HepG2 (cell line): ENCODE data around the gene ZBTB46. TPM values are rescaled to one million over a fixed set of nuclear protein-coding genes. Genes with fewer than 3 reads are reported as not detected.
A peak's percentile ranks its signal among the peaks of the same experiment; 100 is the strongest.

Experiments
- AGO1 ChIP-seq: fragments of 200-400 bp; formaldehyde crosslinking; IDR thresholded peaks from 2 replicates; pipeline ENCODE4 v1.6.1; 2017; ENCODE audit warnings: mild to moderate bottlenecking, low read depth, low read length, moderate library complexity; ENCODE audit not compliant: poor library complexity, severe bottlenecking
- ATM ChIP-seq: fragments of 450-650 bp; IDR thresholded peaks from 2 replicates; pipeline ENCODE4 v1.7.1; 2017; ENCODE audit warnings: mild to moderate bottlenecking, borderline replicate concordance
- ELF1 ChIP-seq: sonication (generic); formaldehyde crosslinking; IDR thresholded peaks from 2 replicates; pipeline ENCODE4 v1.4.0; 2020; ENCODE audit warnings: missing genetic modification reagents
- HDAC2 ChIP-seq: sonication (generic); formaldehyde crosslinking; IDR thresholded peaks from 2 replicates; pipeline ENCODE4 v1.4.0; 2020; ENCODE audit warnings: missing genetic modification reagents
- HNRNPLL ChIP-seq: fragments of 200-400 bp; formaldehyde crosslinking; IDR thresholded peaks from 2 replicates; pipeline ENCODE4 v1.6.1; 2017; ENCODE audit warnings: mild to moderate bottlenecking, low read depth, low read length; ENCODE audit not compliant: poor library complexity, severe bottlenecking
- HOXA7 ChIP-seq: sonication (generic); formaldehyde crosslinking; IDR thresholded peaks from 2 replicates; pipeline ENCODE4 v1.8.1; 2022; ENCODE audit warnings: mild to moderate bottlenecking, missing genetic modification reagents, moderate library complexity
- KLF16 ChIP-seq, 2 experiments: sonication (generic) in 1 of 2; formaldehyde crosslinking in 1 of 2; IDR thresholded peaks; 2 replicates each; pipeline versions ENCODE4 v1.6.1 to v1.8.0; 2016 to 2023; ENCODE audit warnings: missing genetic modification reagents in 2 of 2, missing compliant biosample characterization in 1 of 2
- MXD4 ChIP-seq: IDR thresholded peaks from 2 replicates; pipeline ENCODE4 v1.6.1; 2016; ENCODE audit warnings: mild to moderate bottlenecking, missing biosample characterization, missing genetic modification reagents
- POLR2AphosphoS2 ChIP-seq: IDR thresholded peaks from 2 replicates; pipeline ENCODE4 v1.6.1; 2011; ENCODE audit warnings: low read depth, low read length, improper control_type of control experiment
- RBFOX2 ChIP-seq: fragments of 200-400 bp; formaldehyde crosslinking; IDR thresholded peaks from 2 replicates; pipeline ENCODE4 v1.6.1; 2017; ENCODE audit warnings: low read depth, mild to moderate bottlenecking, low read length
- RBM22 ChIP-seq: fragments of 200-400 bp; formaldehyde crosslinking; optimal IDR thresholded peaks from 2 replicates; pipeline ENCODE3; 2017; ENCODE audit warnings: mild to moderate bottlenecking, low read length, moderate library complexity
- YEATS4 ChIP-seq: sonication (generic); formaldehyde crosslinking; IDR thresholded peaks from 2 replicates; pipeline ENCODE4 v1.4.0; 2020; ENCODE audit warnings: missing genetic modification reagents, borderline replicate concordance
- ZC3H13 ChIP-seq: sonication (generic); formaldehyde crosslinking; IDR thresholded peaks from 2 replicates; pipeline ENCODE4 v1.8.1; 2023; ENCODE audit warnings: mild to moderate bottlenecking, missing genetic modification reagents, moderate library complexity
- ZFX ChIP-seq: sonication (generic); formaldehyde crosslinking; IDR thresholded peaks from 2 replicates; pipeline ENCODE4 v1.4.0; 2020; ENCODE audit warnings: mild to moderate bottlenecking, low read depth, missing genetic modification reagents, moderate library complexity
- ZNF614 ChIP-seq: IDR thresholded peaks from 2 replicates; pipeline ENCODE4 v1.6.1; 2018; ENCODE audit warnings: missing biosample characterization, missing genetic modification reagents, inconsistent platforms, borderline replicate concordance
- ZNF672 ChIP-seq: sonication (generic); formaldehyde crosslinking; IDR thresholded peaks from 2 replicates; pipeline ENCODE4 v1.8.1; 2022; ENCODE audit warnings: missing genetic modification reagents
- ZNF737 ChIP-seq: sonication (generic); formaldehyde crosslinking; IDR thresholded peaks from 2 replicates; pipeline ENCODE4 v1.5.0; 2020; ENCODE audit warnings: missing genetic modification reagents, mild to moderate bottlenecking, borderline replicate concordance
- ZNF879 ChIP-seq: sonication (generic); formaldehyde crosslinking; IDR thresholded peaks from 2 replicates; pipeline ENCODE4 v1.8.1; 2023; ENCODE audit warnings: missing genetic modification reagents
- polyA plus RNA-seq, 8 experiments: library from polyadenylated mRNA; depleted of rRNA in 3 of 8; stranded (reverse) in 7 of 8; unstranded in 1 of 8; fragments of >200 nt; fragmentation: Illumina TruSeq in 4 of 8; extraction: Trizol in 4 of 8; gene quantifications; 2 replicates each; pipeline versions ENCODE4 v1.2.1 to v1.2.3, GENCODE V29; 2011 to 2016; ENCODE audit warnings: low read depth in 4 of 8, missing spikeins in 1 of 8, mixed read lengths in 1 of 8; ENCODE audit not compliant: insufficient read depth in 1 of 8
- total RNA-seq, 5 experiments: library from RNA; depleted of rRNA; stranded (reverse); fragments of >200 nt; fragmentation: Illumina TruSeq; extraction: Trizol; gene quantifications; 2 replicates each; pipeline ENCODE4 v1.2.3, GENCODE V29; 2016; ENCODE audit warnings: low read depth in 1 of 5
- TF ChIP-seq, protein P1 (sequence below): sonication (generic); formaldehyde crosslinking; IDR thresholded peaks from 2 replicates; pipeline ENCODE4 v1.8.0; 2022; ENCODE audit warnings: mild to moderate bottlenecking, missing genetic modification reagents, moderate library complexity
- TF ChIP-seq, protein P2 (sequence below): sonication (generic); formaldehyde crosslinking; IDR thresholded peaks from 2 replicates; pipeline ENCODE4 v1.5.0; 2020; ENCODE audit warnings: missing genetic modification reagents, mild to moderate bottlenecking, borderline replicate concordance
- TF ChIP-seq, protein P3 (sequence below): sonication (generic); formaldehyde crosslinking; IDR thresholded peaks from 2 replicates; pipeline ENCODE4 v1.9.0; 2021; ENCODE audit warnings: missing genetic modification reagents, mild to moderate bottlenecking, borderline replicate concordance
- TF ChIP-seq, protein P4 (sequence below): fragments of 450-650 bp; IDR thresholded peaks from 2 replicates; pipeline ENCODE4 v1.6.1; 2016

ZBTB46 gene
- total and polyA plus RNA-seq, 2 of the 13 experiments (the other 11 are each of a cell fraction or from before 2014, with no cell fraction given): 1.6 to 13.5 TPM

DNA sequence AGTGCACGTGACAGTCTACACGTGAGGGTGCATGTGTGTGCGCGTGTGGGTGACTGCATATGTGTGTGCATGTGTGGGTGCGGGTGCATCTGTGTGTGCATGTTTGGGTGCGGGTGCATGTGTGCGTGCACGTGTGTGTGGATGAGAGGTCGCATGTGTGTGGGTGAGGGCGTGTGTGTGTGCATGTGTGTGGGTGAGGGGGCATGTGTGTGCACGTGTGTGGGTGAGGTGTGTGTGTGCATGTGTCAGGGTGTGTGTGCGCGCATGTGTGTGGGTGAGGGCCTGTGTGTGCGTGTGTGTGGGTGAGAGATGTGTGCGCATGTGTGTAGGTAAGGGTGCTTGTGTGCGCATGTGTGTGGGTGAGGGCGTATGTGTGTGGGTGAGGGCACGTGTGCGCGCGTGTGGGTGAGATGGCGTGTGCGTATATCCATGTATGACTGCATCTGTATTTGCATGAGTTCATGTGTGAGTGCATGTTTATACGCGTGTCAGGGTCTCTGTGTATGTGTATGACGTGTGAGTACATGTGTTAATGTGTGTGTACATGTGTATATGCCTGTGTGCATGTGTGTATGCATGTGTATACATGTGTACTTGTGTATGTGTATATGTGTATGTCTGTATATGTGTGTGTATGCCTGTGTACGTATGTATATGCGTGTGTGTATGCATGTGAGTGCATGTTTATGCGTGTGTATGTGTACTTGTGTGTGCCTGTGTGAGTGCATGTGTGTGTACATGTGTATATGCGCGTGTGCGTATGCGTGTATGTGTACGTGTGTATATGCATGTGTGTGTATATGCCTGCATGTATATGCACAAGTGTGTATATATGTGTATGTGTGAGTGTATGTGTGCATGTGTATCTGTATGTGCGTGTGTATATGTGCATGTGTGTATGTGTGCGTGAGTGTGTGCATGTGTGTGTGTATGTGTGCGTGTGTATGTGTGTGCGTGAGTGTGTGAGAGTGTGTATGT, 98.7 kb downstream of the ZBTB46 start (continued):
- TF ChIP-seq AGO1: peak; percentile 90
- peak; percentile 46 for TF ChIP-seq RBM22
- no peak for TF ChIP-seq KLF16 (CRISPR knock-in tag; IDR thresholded peaks at IDR 0.05)
- no peak for TF ChIP-seq ZNF614 (CRISPR knock-in tag)
- TF ChIP-seq ATM: peak; percentile 65; the same call in 1 of the 2 replicates
- TF ChIP-seq ELF1 (CRISPR knock-in tag): no peak
- TF ChIP-seq, protein P1, sequence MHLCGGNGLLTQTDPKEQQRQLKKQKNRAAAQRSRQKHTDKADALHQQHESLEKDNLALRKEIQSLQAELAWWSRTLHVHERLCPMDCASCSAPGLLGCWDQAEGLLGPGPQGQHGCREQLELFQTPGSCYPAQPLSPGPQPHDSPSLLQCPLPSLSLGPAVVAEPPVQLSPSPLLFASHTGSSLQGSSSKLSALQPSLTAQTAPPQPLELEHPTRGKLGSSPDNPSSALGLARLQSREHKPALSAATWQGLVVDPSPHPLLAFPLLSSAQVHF (CRISPR knock-in tag): peak; percentile 38; the same call in 1 of the 2 replicates
- TF ChIP-seq ZNF737: 0 out of 2 replicates have a peak, but pooled peaks have one; percentile 53
- 0 out of 2 replicates have a peak, but pooled peaks have one; percentile 71 for TF ChIP-seq ZNF672 (CRISPR knock-in tag)
- peak; percentile 76; the same call in 1 of the 2 replicates for TF ChIP-seq POLR2AphosphoS2
- TF ChIP-seq ZFX (CRISPR knock-in tag): peak; percentile 24; the same call in 1 of the 2 replicates
- TF ChIP-seq ZC3H13 (CRISPR knock-in tag): peak; percentile 23; the same call in 1 of the 2 replicates
- no peak for TF ChIP-seq MXD4 (CRISPR knock-in tag)
- TF ChIP-seq ZNF879 (CRISPR knock-in tag): no peak
- TF ChIP-seq HOXA7 (CRISPR knock-in tag): 0 out of 2 replicates have a peak, but pooled peaks have one; percentile 10
- no peak for TF ChIP-seq YEATS4 (CRISPR knock-in tag)
- TF ChIP-seq RBFOX2: peak; percentile 68
- no peak for TF ChIP-seq HDAC2 (CRISPR knock-in tag)
- TF ChIP-seq, protein P2, sequence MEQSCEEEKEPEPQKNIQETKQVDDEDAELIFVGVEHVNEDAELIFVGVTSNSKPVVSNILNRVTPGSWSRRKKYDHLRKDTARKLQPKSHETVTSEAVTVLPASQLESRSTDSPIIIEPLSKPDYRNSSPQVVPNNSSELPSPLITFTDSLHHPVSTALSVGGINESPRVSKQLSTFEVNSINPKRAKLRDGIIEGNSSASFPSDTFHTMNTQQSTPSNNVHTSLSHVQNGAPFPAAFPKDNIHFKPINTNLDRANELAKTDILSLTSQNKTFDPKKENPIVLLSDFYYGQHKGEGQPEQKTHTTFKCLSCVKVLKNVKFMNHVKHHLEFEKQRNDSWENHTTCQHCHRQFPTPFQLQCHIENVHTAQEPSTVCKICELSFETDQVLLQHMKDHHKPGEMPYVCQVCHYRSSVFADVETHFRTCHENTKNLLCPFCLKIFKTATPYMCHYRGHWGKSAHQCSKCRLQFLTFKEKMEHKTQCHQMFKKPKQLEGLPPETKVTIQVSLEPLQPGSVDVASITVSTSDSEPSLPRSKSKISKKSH (CRISPR knock-in tag): peak; percentile 72; the same call in 1 of the 2 replicates
- TF ChIP-seq, protein P3, sequence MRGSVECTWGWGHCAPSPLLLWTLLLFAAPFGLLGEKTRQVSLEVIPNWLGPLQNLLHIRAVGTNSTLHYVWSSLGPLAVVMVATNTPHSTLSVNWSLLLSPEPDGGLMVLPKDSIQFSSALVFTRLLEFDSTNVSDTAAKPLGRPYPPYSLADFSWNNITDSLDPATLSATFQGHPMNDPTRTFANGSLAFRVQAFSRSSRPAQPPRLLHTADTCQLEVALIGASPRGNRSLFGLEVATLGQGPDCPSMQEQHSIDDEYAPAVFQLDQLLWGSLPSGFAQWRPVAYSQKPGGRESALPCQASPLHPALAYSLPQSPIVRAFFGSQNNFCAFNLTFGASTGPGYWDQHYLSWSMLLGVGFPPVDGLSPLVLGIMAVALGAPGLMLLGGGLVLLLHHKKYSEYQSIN: no peak
- TF ChIP-seq, protein P4, sequence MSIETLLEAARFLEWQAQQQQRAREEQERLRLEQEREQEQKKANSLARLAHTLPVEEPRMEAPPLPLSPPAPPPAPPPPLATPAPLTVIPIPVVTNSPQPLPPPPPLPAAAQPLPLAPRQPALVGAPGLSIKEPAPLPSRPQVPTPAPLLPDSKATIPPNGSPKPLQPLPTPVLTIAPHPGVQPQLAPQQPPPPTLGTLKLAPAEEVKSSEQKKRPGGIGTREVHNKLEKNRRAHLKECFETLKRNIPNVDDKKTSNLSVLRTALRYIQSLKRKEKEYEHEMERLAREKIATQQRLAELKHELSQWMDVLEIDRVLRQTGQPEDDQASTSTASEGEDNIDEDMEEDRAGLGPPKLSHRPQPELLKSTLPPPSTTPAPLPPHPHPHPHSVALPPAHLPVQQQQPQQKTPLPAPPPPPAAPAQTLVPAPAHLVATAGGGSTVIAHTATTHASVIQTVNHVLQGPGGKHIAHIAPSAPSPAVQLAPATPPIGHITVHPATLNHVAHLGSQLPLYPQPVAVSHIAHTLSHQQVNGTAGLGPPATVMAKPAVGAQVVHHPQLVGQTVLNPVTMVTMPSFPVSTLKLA: peak; percentile 98
- peak; percentile 94 for TF ChIP-seq HNRNPLL
